Mesenchymal stem cell (in vitro differentiated cells and primary cell): ENCODE results near the gene KLHL22.

Source experiments
- DNase-seq: peaks from one replicate; pipeline ENCODE4 v3.0.0-alpha.2; 2013
- H2AFZ ChIP-seq: one replicate; pipeline ENCODE4 v1.6.1; 2013; ENCODE audit warnings: low read depth, mild to moderate bottlenecking, control low read depth, inconsistent platforms, low read length, moderate library complexity
- H2AK5ac ChIP-seq: 2 replicates; pipeline ENCODE4 v1.6.1; 2013; ENCODE audit warnings: low read length, moderate library complexity, mild to moderate bottlenecking, inconsistent platforms; ENCODE audit not compliant: severe bottlenecking
- H2BK120ac ChIP-seq: one replicate; pipeline ENCODE4 v1.6.1; 2013; ENCODE audit warnings: low read depth, mild to moderate bottlenecking, inconsistent platforms, low read length, moderate library complexity
- H2BK12ac ChIP-seq, 2 experiments: one replicate each; pipeline ENCODE4 v1.6.1; 2013; ENCODE audit warnings: inconsistent platforms in 2 of 2, low read length in 2 of 2, mild to moderate bottlenecking in 2 of 2, moderate library complexity in 2 of 2, control low read depth in 1 of 2
- H2BK15ac ChIP-seq: one replicate; pipeline ENCODE4 v1.6.1; 2013; ENCODE audit warnings: mild to moderate bottlenecking, low read depth, inconsistent platforms; ENCODE audit not compliant: poor library complexity, severe bottlenecking
- H2BK5ac ChIP-seq: 2 replicates; pipeline ENCODE4 v1.6.1; 2013; ENCODE audit warnings: low read depth, mild to moderate bottlenecking, low read length, control low read depth, inconsistent platforms; ENCODE audit not compliant: poor library complexity, severe bottlenecking
- H3K14ac ChIP-seq, 2 experiments: one replicate each; pipeline ENCODE4 v1.6.1; 2013; ENCODE audit warnings: inconsistent platforms in 2 of 2, low read length in 2 of 2, control low read depth in 1 of 2, mild to moderate bottlenecking in 1 of 2, moderate library complexity in 1 of 2
- H3K18ac ChIP-seq, 2 experiments: one replicate each; pipeline ENCODE4 v1.6.1; 2013; ENCODE audit warnings: inconsistent platforms in 2 of 2, low read length in 2 of 2, control low read depth in 1 of 2, low read depth in 1 of 2, mild to moderate bottlenecking in 1 of 2
- H3K23ac ChIP-seq, 2 experiments: one replicate each; pipeline ENCODE4 v1.6.1; 2013; ENCODE audit warnings: inconsistent platforms in 2 of 2, low read length in 2 of 2, mild to moderate bottlenecking in 2 of 2, moderate library complexity in 2 of 2, control low read depth in 1 of 2
- H3K27ac ChIP-seq: 2 replicates; pipeline ENCODE4 v1.5.1; 2013; ENCODE audit warnings: mild to moderate bottlenecking, moderate library complexity, low read length, control low read depth, inconsistent platforms; ENCODE audit not compliant: poor library complexity, severe bottlenecking
- H3K27me3 ChIP-seq, 2 experiments: 2 replicates each; pipeline versions ENCODE4 v1.6.1 to v1.7.0; 2013; ENCODE audit warnings: low read length in 2 of 2, mild to moderate bottlenecking in 2 of 2, moderate library complexity in 2 of 2, control low read depth in 1 of 2, inconsistent platforms in 1 of 2; ENCODE audit not compliant: control insufficient read depth in 1 of 2, insufficient read depth in 1 of 2
- H3K36me3 ChIP-seq, 2 experiments: 2 replicates each; pipeline versions ENCODE4 v1.6.1 to v1.7.0; 2013; ENCODE audit warnings: low read length in 2 of 2, control low read depth in 1 of 2, inconsistent platforms in 1 of 2, low read depth in 1 of 2, mild to moderate bottlenecking in 1 of 2; ENCODE audit not compliant: insufficient read depth in 2 of 2, control insufficient read depth in 1 of 2
- H3K4ac ChIP-seq, 2 experiments: one replicate each; pipeline ENCODE4 v1.6.1; 2013; ENCODE audit warnings: inconsistent platforms in 2 of 2, low read length in 2 of 2, mild to moderate bottlenecking in 2 of 2, moderate library complexity in 2 of 2, control low read depth in 1 of 2, low read depth in 1 of 2
- H3K4me1 ChIP-seq: 2 replicates; pipeline ENCODE4 v1.6.1; 2013; ENCODE audit warnings: low read depth, low read length, control low read depth; ENCODE audit not compliant: control insufficient read depth, insufficient read depth
- H3K4me2 ChIP-seq: 2 replicates; pipeline ENCODE4 v1.6.1; 2013; ENCODE audit warnings: low read length, mild to moderate bottlenecking, inconsistent platforms; ENCODE audit not compliant: poor library complexity, severe bottlenecking
- H3K4me3 ChIP-seq, 2 experiments: 2 replicates each; pipeline versions ENCODE4 v1.5.1 to v1.7.0; 2013; ENCODE audit warnings: low read length in 2 of 2, mild to moderate bottlenecking in 2 of 2, control low read depth in 1 of 2, low read depth in 1 of 2; ENCODE audit not compliant: insufficient read depth in 1 of 2
- H3K79me1 ChIP-seq: replicated peaks from 2 replicates; pipeline ENCODE4 v1.6.1; 2013; ENCODE audit warnings: mild to moderate bottlenecking, control low read depth, low read length, inconsistent platforms; ENCODE audit not compliant: poor library complexity, severe bottlenecking
- H3K9ac ChIP-seq: 2 replicates; pipeline ENCODE4 v1.7.0; 2013; ENCODE audit warnings: mild to moderate bottlenecking, low read length, moderate library complexity
- H3K9me3 ChIP-seq: 2 replicates; pipeline ENCODE4 v1.7.0; 2013; ENCODE audit warnings: mild to moderate bottlenecking, low read length; ENCODE audit not compliant: control insufficient read depth
- H4K8ac ChIP-seq: one replicate; pipeline ENCODE4 v1.6.1; 2013; ENCODE audit warnings: inconsistent platforms, mild to moderate bottlenecking, low read length, moderate library complexity
- H4K91ac ChIP-seq: one replicate; pipeline ENCODE4 v1.6.1; 2013; ENCODE audit warnings: mild to moderate bottlenecking, low read length, inconsistent platforms
- WGBS: methylation state at CpG from one replicate; pipeline ENCODE4 v1.1.7; 2013; ENCODE audit warnings: mixed read lengths; 5-methylcytosine and 5-hydroxymethylcytosine counted together

KLHL22 gene

GRCh38 chr22:20495861-20496681, 476 bp upstream of the KLHL22 start:
- H2BK120ac ChIP-seq: no peak overlapping the region
- H2BK12ac ChIP-seq: peak overlapping the region in 1 of 2 experiments; percentile 54
- H4K91ac ChIP-seq: peak overlapping the region; percentile 5
- H3K36me3 ChIP-seq: peaks cover 2 to 5% of the 10 kb centered on the region in 2 experiments
- H3K4me3 ChIP-seq: peak overlapping the region; percentile 57 to 92
- 2% methylated on average over 53 of the region's 54 CpGs for WGBS
- H3K27me3 ChIP-seq: no peaks in the 10 kb centered on the region
- H3K27ac ChIP-seq: peak overlapping the region; percentile 60
- peaks cover 34% of the 10 kb centered on the region for H3K79me1 ChIP-seq
- H3K4ac ChIP-seq: peak overlapping the region in 1 of 2 experiments; percentile 65
- H3K4me2 ChIP-seq: peak overlapping the region; percentile 58
- H2AFZ ChIP-seq: no peak overlapping the region
- H3K9me3 ChIP-seq: no peaks in the 10 kb centered on the region
- no peak overlapping the region for H2BK15ac ChIP-seq
- no peak overlapping the region for H3K23ac ChIP-seq
- H3K9ac ChIP-seq: peak overlapping the region; percentile 93
- H3K4me1 ChIP-seq: peaks cover 11% of the 10 kb centered on the region
- no peak overlapping the region for H4K8ac ChIP-seq
- H2BK5ac ChIP-seq: peak overlapping the region; percentile 10
- H3K18ac ChIP-seq: peak overlapping the region; percentile 4 to 94
- H2AK5ac ChIP-seq: no peak overlapping the region
- DNase-seq: peak; percentile 93
- peak overlapping the region in 1 of 2 experiments; percentile 85 for H3K14ac ChIP-seq

- Histone ChIP-seq H3K14ac (no peak overlapping the region), H2AFZ (no peak overlapping the region), H4K91ac (no peak overlapping the region), H3K4me1 (peaks cover 8% of the 10 kb centered on the region), H2BK5ac (no peak overlapping the region), H2BK12ac (no peak overlapping the region), H3K4me3 (no peak overlapping the region), H3K18ac (no peak overlapping the region), H3K27me3 (no peaks in the 10 kb centered on the region), H3K4me2 (no peak overlapping the region), H3K4ac (no peak overlapping the region), H3K36me3 (peaks cover 13 to 19% of the 10 kb centered on the region in 2 experiments), H2AK5ac (no peak overlapping the region), H3K23ac (no peak overlapping the region), H3K27ac (no peak overlapping the region), H3K9me3 (no peaks in the 10 kb centered on the region), H4K8ac (no peak overlapping the region), H2BK120ac (no peak overlapping the region), H3K79me1 (peaks cover 37% of the 10 kb centered on the region), H2BK15ac (no peak overlapping the region), H3K9ac (no peak overlapping the region)
- no peak for DNase-seq
- 82% methylated on average over 1 of the region's 2 CpGs for WGBS
Measured at GRCh38 chr22:20491346-20491745, 4.2 kb downstream of the KLHL22 start.

GRCh38 chr22:20490941-20491307, 4.7 kb downstream of the KLHL22 start:
- Histone ChIP-seq H4K8ac (no peak overlapping the region), H3K79me1 (peaks cover 40% of the 10 kb centered on the region), H2BK120ac (no peak overlapping the region), H3K36me3 (peaks cover 13 to 19% of the 10 kb centered on the region in 2 experiments), H3K23ac (no peak overlapping the region), H3K4ac (no peak overlapping the region), H2BK12ac (no peak overlapping the region), H3K14ac (no peak overlapping the region), H3K27me3 (no peaks in the 10 kb centered on the region), H3K9ac (no peak overlapping the region), H3K4me2 (no peak overlapping the region), H2AK5ac (no peak overlapping the region), H3K9me3 (no peaks in the 10 kb centered on the region), H3K4me3 (no peak overlapping the region), H2BK15ac (no peak overlapping the region), H4K91ac (no peak overlapping the region), H3K4me1 (peaks cover 10% of the 10 kb centered on the region), H2AFZ (no peak overlapping the region), H3K18ac (no peak overlapping the region), H3K27ac (no peak overlapping the region), H2BK5ac (no peak overlapping the region)
- 100% methylated on average over 1 of the region's 1 CpG for WGBS
- no peak for DNase-seq

- no peak overlapping the region for H2AK5ac ChIP-seq
- H3K4me1 ChIP-seq: peaks cover 9% of the 10 kb centered on the region
- no peaks in the 10 kb centered on the region for H3K27me3 ChIP-seq
- no peak for DNase-seq
- no peak overlapping the region for H3K4me2 ChIP-seq
- H3K79me1 ChIP-seq: peaks cover 40% of the 10 kb centered on the region
- no peaks in the 10 kb centered on the region for H3K9me3 ChIP-seq
- H3K9ac ChIP-seq: no peak overlapping the region
- no peak overlapping the region for H4K91ac ChIP-seq
- H3K36me3 ChIP-seq: peaks cover 13 to 19% of the 10 kb centered on the region in 2 experiments
- H2BK15ac ChIP-seq: no peak overlapping the region
- H2BK5ac ChIP-seq: no peak overlapping the region
- WGBS: 95% methylated on average over 6 of the region's 6 CpGs
- H3K14ac ChIP-seq: no peak overlapping the region
- no peak overlapping the region for H3K23ac ChIP-seq
- H3K27ac ChIP-seq: no peak overlapping the region
- no peak overlapping the region for H2BK12ac ChIP-seq
- H3K4me3 ChIP-seq: no peak overlapping the region
- H4K8ac ChIP-seq: no peak overlapping the region
- no peak overlapping the region for H3K18ac ChIP-seq
- no peak overlapping the region for H2AFZ ChIP-seq
- no peak overlapping the region for H3K4ac ChIP-seq
- no peak overlapping the region for H2BK120ac ChIP-seq
Measured at GRCh38 chr22:20490183-20490940, 5.2 kb downstream of the KLHL22 start.
